Pancreas (tissue), 10 donors: Measurements from ENCODE around the gene ZNF273. TPM values are rescaled to one million over a fixed set of nuclear protein-coding genes. Genes with fewer than 3 reads are reported as not detected.
A peak's percentile ranks its signal among the peaks of the same experiment; 100 is the strongest.
"Not testable (repeated sequence)": the region's sequence is repeated elsewhere in the genome, so short reads cannot be mapped to it uniquely, and the experiment has no call there.

Experiments
- ATAC-seq, 4 donors: fragments of 200-7000 bp; cut with Tn5 transposase; one replicate each; pipeline versions ENCODE4 v1.8.0 to v1.9.1; 2020; ENCODE audit warnings: mild to moderate bottlenecking in 4 of 4, moderate library complexity in 4 of 4
- DNase-seq, 6 donors: peaks; one replicate each; pipeline ENCODE4 v3.0.0-alpha.2; 2020
- FAIRE-seq: peaks from 2 replicates; lab custom pipeline; 2012; peaks lifted over from hg19 to GRCh38; lab: Jason Lieb, UNC
- H3K27ac ChIP-seq, 4 donors: fragments of 200-600 bp; sonication (generic); 1 replicate in 3 of 4; 2 replicates in 1 of 4; pipeline versions ENCODE4 v1.5.0 to v1.8.0; 2020
- H3K27me3 ChIP-seq, 4 donors: fragments of 200-600 bp; one replicate each; pipeline ENCODE4 v1.8.0; 2021
- H3K36me3 ChIP-seq, 3 donors: fragments of 200-600 bp; sonication (generic) in 1 of 3; one replicate each; pipeline versions ENCODE4 v1.5.0 to v1.8.0; 2020 to 2021
- H3K4me1 ChIP-seq, 3 donors: fragments of 200-600 bp; one replicate each; pipeline ENCODE4 v1.8.0; 2021
- H3K4me3 ChIP-seq, 4 donors: fragments of 200-600 bp; sonication (generic) in 2 of 4; one replicate each; pipeline versions ENCODE4 v1.5.0 to v1.8.0; 2020 to 2021
- H3K9me3 ChIP-seq, 4 donors: fragments of 200-600 bp; one replicate each; pipeline ENCODE4 v1.8.0; 2021
- WGBS, 2 donors: extraction: QIAGEN DNeasy Blood & Tissue Kit; methylation state at CpG; one replicate each; pipeline ENCODE4 v1.1.7; 2013; 5-methylcytosine and 5-hydroxymethylcytosine counted together
- intact Hi-C, 3 donors: fragments of 100-400 bp; cut with DNase I; formaldehyde crosslinking; loops; one replicate each; pipeline versions ENCODE4 v1.11.1 to v1.14.2; 2022
- polyA plus RNA-seq, 2 donors: library from polyadenylated mRNA; stranded (reverse); fragments of 200-250 nt; gene quantifications; one replicate each; pipeline ENCODE4 v1.2.3, GENCODE V29; 2013
- total RNA-seq, 6 donors: library from RNA; stranded (reverse); fragmentation: NEBNext Ultra II Directional in 4 of 6; extraction: Animal tissue kit (Norgen Biotek cat#: 25700) in 4 of 6; gene quantifications; one replicate each; pipeline versions ENCODE4 v1.2.1 to v1.2.4, GENCODE V29; 2021 to 2023
- TF ChIP-seq, protein P1 (sequence below), 4 donors: fragments of 200-600 bp; sonication (generic) in 3 of 4; IDR thresholded peaks; one replicate each; pipeline versions ENCODE4 v1.5.0 to v1.8.0; 2021; ENCODE audit warnings: antibody characterized with exemption in 4 of 4
- donor health status: healthy with polysubstance abuse.
- donor health status: DM: no; HTN: no; CAD: no; lungs with moderate emphysema.
- donor health status: DM: no; HTN: no; CAD: no.
- donor health status: control.
- donor health status: control.
- donor health status: Bipolar disorder and iron deficiency.
- donor health status: DM: yes; HTN: yes; CAD: no.
- donor health status: DM: no; HTN: no; CAD: no.
- donor health status: DM: no; HTN: no; CAD: no.
- donor health status: DM: yes; HTN: yes; CAD: no.

Gene ZNF273
- total and polyA plus RNA-seq, 8 donors: 1.7 to 8.0 (median 3.6) TPM

DNA sequence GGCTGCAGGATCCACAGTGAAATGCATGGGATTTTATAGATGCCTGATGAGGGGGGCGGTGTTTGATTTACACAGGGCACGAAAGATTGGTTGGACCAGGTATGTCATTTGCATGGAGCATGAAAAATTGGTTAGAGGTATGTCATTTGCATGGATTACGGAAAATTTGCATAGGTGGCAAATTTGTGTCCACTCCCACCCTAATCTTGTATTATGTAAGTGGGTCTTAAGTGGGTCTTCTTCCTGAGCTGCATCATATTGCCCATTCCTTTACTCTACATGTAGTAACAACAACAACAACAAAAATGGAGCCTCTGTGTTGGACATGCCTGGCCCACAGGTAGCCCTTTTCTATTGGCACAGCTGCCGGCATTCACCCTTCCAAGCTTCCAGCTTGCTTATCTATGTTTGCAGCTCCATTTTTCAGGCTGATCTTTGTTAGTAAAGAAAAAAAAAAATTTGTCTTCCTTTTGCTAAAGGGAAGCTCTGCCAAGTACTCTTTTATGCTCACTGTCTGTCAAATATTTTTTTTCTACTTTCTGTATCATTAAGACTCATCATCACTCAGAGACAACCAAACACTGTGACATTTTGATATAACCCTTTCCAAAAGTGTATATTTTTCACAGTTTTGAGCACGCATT, 10.3 kb upstream of the ZNF273 start:
- Histone ChIP-seq H3K27me3 (no peaks in the 10 kb centered on the region), H3K36me3 (no peaks in the 10 kb centered on the region), H3K9me3 (no peaks in the 10 kb centered on the region), H3K27ac (no peak overlapping the region), H3K4me3 (no peak overlapping the region), H3K4me1 (no peaks in the 10 kb centered on the region)
- WGBS, 2 donors: 74 to 77% methylated on average over 5 of the region's 5 CpGs
- intact Hi-C loops: no loop called here
- FAIRE-seq: no peak
- ATAC-seq: no peak
- DNase-seq: no peak
- TF ChIP-seq, protein P1, sequence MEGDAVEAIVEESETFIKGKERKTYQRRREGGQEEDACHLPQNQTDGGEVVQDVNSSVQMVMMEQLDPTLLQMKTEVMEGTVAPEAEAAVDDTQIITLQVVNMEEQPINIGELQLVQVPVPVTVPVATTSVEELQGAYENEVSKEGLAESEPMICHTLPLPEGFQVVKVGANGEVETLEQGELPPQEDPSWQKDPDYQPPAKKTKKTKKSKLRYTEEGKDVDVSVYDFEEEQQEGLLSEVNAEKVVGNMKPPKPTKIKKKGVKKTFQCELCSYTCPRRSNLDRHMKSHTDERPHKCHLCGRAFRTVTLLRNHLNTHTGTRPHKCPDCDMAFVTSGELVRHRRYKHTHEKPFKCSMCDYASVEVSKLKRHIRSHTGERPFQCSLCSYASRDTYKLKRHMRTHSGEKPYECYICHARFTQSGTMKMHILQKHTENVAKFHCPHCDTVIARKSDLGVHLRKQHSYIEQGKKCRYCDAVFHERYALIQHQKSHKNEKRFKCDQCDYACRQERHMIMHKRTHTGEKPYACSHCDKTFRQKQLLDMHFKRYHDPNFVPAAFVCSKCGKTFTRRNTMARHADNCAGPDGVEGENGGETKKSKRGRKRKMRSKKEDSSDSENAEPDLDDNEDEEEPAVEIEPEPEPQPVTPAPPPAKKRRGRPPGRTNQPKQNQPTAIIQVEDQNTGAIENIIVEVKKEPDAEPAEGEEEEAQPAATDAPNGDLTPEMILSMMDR (IDR thresholded peaks at IDR 0.05): no peak

DNA sequence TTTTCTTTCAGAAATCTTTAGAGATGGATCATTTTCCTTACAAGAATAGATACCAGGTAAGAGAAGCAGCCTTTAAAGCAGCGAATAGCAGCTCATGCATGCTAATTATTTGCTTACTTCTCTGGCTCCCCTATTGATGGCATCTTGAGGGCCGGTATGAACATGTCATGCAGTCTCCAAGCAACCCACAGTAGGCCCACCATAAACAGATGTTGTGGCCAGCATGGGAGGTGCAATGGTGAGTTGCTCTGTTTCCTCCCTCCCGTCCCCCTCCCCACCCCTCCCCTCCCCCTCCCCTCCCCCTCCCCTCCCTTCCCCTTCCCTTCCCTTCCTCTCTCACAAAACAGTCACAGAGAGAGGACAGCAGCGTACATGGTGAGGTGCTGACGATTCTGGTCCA, 9.7 kb upstream of the ZNF273 start:
- Histone ChIP-seq H3K4me3 (no peak overlapping the region), H3K36me3 (no peaks in the 10 kb centered on the region), H3K27me3 (no peaks in the 10 kb centered on the region), H3K9me3 (no peaks in the 10 kb centered on the region), H3K27ac (no peak overlapping the region), H3K4me1 (no peaks in the 10 kb centered on the region)
- FAIRE-seq (no peak), ATAC-seq (no peak), DNase-seq (no peak)
- TF ChIP-seq, protein P1 (IDR thresholded peaks at IDR 0.05): no peak
- intact Hi-C loops: no loop called here
- WGBS, 2 donors: 63 to 64% methylated on average over 4 to 5 of the region's 5 CpGs

- H3K4me1 ChIP-seq, DNase-seq, ATAC-seq, H3K36me3 ChIP-seq, H3K27ac ChIP-seq, H3K9me3 ChIP-seq, FAIRE-seq, H3K27me3 ChIP-seq, intact Hi-C loops: not testable (repeated sequence)
- WGBS, 2 donors: 41 to 52% methylated on average over 11 of the region's 11 CpGs
- peak overlapping the region in 2 of 4 donors; percentile 65 to 88 for H3K4me3 ChIP-seq
These were observed 640 bp upstream of the ZNF273 start for GRCh38 chr7:64902461-64902805.

- Histone ChIP-seq H3K4me3 (peak overlapping the region in 3 of 4 donors; percentile 55 to 88 (median 65)), H3K27ac (no peak overlapping the region), H3K36me3 (no peaks in the 10 kb centered on the region), H3K9me3 (no peaks in the 10 kb centered on the region), H3K4me1 (peaks cover 0 to 4% (median 0%) of the 10 kb centered on the region in 3 donors), H3K27me3 (no peaks in the 10 kb centered on the region)
- WGBS, 2 donors: 91% methylated on average over 15 of the region's 15 CpGs
- DNase-seq (no peak), ATAC-seq (no peak), FAIRE-seq (no peak)
- TF ChIP-seq, protein P1 (IDR thresholded peaks at IDR 0.05): no peak
- intact Hi-C loops: no loop called here
These were observed 935 bp downstream of the ZNF273 start for GRCh38 chr7:64904008-64904407.

DNA sequence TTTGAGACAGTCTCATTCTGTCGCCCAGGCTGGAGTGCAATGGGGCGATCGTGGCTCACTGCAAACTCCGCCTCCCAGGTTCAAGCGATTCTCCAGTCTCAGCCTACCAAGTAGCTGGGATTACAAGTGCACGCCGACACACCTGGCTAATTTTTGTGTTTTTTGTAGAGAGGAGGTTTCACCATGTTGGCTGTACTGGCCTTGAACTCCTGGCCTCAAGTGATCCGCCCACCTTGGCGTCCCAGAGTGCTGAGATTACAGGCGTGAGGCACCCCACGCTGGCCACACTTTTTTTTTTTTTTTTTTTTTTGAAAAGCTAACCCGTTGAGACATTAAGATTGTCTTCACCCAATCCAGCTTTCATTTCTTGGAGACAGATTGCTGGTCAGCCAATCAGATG, 2.1 kb downstream of the ZNF273 start:
- no peak for DNase-seq

More for the DNA sequence above, 2.1 kb downstream of the ZNF273 start:
- 87% methylated on average over 12 of the region's 12 CpGs for WGBS, 2 donors
- Histone ChIP-seq H3K4me1 (peaks cover 0 to 4% (median 0%) of the 10 kb centered on the region in 3 donors), H3K4me3 (no peak overlapping the region), H3K9me3 (no peaks in the 10 kb centered on the region), H3K36me3 (no peaks in the 10 kb centered on the region), H3K27ac (no peak overlapping the region), H3K27me3 (no peaks in the 10 kb centered on the region)
- intact Hi-C loops: no loop called here
- FAIRE-seq: no peak
- TF ChIP-seq, protein P1 (IDR thresholded peaks at IDR 0.05): no peak
- no peak for ATAC-seq
